Measurements from ENCODE around the gene RAB3GAP1. TPM values are rescaled to one million over a fixed set of nuclear protein-coding genes. Genes with fewer than 3 reads are reported as not detected.

Gene RAB3GAP1
- 27.4 and 28.6 TPM in 2 replicates for total RNA-seq

GRCh38 chr2:135052042-135052876, at the start of gene RAB3GAP1:
Gene RAB3GAP1 (plus strand): TSS chr2:135052292. CDS start chr2:135052308, 16 bp downstream.

GRCh38 chr2:135047300-135047699, 4.8 kb upstream of the RAB3GAP1 start, which contains the start of gene MAP3K19:
Gene MAP3K19 (minus strand): TSS chr2:135047447. CDS start chr2:135024647, 22,800 bp downstream.

Other genes with a start within 250 kb of the RAB3GAP1 start
- gene ACMSD, start 213.7 kb upstream of the RAB3GAP1 start, total RNA-seq: 0.46 TPM in 1 of 2 replicates, not detected in the other
- 10.6 and 13.2 TPM in 2 replicates for gene CCNT2, start 133.5 kb upstream of the RAB3GAP1 start, total RNA-seq
- gene MAP3K19, start 4.8 kb upstream of the RAB3GAP1 start, total RNA-seq: not detected in 2 replicates

Data from airway epithelial cell (primary cell).